H1 (cell line): ENCODE data around the gene CEP44. TPM values are rescaled to one million over a fixed set of nuclear protein-coding genes. Genes with fewer than 3 reads are reported as not detected.
"Not testable (repeated sequence)": the region's sequence is repeated elsewhere in the genome, so short reads cannot be mapped to it uniquely, and the experiment has no call there.

Experiments used
- CTCF ChIA-PET: fragments of 300-600 bp; sonication (Branson Sonifier 250); formaldehyde crosslinking; loops from one replicate; lab custom pipeline; 2021; ENCODE audit not compliant: partially characterized antibody; lab: Charles Lee
- POLR2A ChIA-PET: fragments of 300-600 bp; sonication (Branson Sonifier 250); formaldehyde crosslinking; loops from one replicate; lab custom pipeline; 2021; ENCODE audit warnings: inconsistent platforms; ENCODE audit not compliant: partially characterized antibody; lab: Charles Lee
- DNase-seq, 2 experiments: peaks; one replicate each; pipeline versions ENCODE4 v3.0.0 to v3.0.0-alpha.2; 2010 to 2022; ENCODE audit warnings: low spot score in 2 of 2, low read depth in 1 of 2, mixed read lengths in 1 of 2
- FAIRE-seq: peaks from 2 replicates; lab custom pipeline; 2011; peaks lifted over from hg19 to GRCh38; lab: Jason Lieb, UNC
- H2AFZ ChIP-seq: 2 replicates; pipeline ENCODE4 v1.8.1; 2012; ENCODE audit warnings: low read length, inconsistent platforms
- H2AK5ac ChIP-seq: 2 replicates; pipeline ENCODE4 v1.6.1; 2013; ENCODE audit warnings: low read depth, low read length
- H2BK120ac ChIP-seq: replicated peaks from 2 replicates; pipeline ENCODE3; 2013; ENCODE audit warnings: low read depth, low read length, inconsistent platforms
- H2BK12ac ChIP-seq: 2 replicates; pipeline ENCODE4 v1.6.1; 2013; ENCODE audit warnings: low read depth, low read length
- H2BK15ac ChIP-seq: 2 replicates; pipeline ENCODE4 v1.6.1; 2013; ENCODE audit warnings: low read length
- H2BK20ac ChIP-seq: 2 replicates; pipeline ENCODE4 v1.6.1; 2013; ENCODE audit warnings: low read length
- H2BK5ac ChIP-seq: 2 replicates; pipeline ENCODE4 v1.6.1; 2013; ENCODE audit warnings: low read depth, low read length
- H3K14ac ChIP-seq: 2 replicates; pipeline ENCODE4 v1.6.1; 2013; ENCODE audit warnings: inconsistent platforms; ENCODE audit not compliant: insufficient read length
- H3K18ac ChIP-seq: 2 replicates; pipeline ENCODE4 v1.6.1; 2013; ENCODE audit warnings: low read length; ENCODE audit errors: extremely low read depth
- H3K23ac ChIP-seq: 2 replicates; pipeline ENCODE4 v1.6.1; 2013; ENCODE audit warnings: inconsistent platforms; ENCODE audit not compliant: insufficient read length
- H3K23me2 ChIP-seq: 2 replicates; pipeline ENCODE4 v1.6.1; 2013; ENCODE audit warnings: low read depth, low read length
- H3K27ac ChIP-seq: 2 replicates; pipeline ENCODE4 v1.6.1; 2011; ENCODE audit warnings: low read depth, low read length, inconsistent platforms
- H3K27me3 ChIP-seq, 4 experiments: replicated peaks in 1 of 4; 1 replicate in 1 of 4; 2 replicates in 3 of 4; pipeline versions ENCODE4 v1.6.1 to v1.8.1; 2011 to 2013; ENCODE audit warnings: low read length in 3 of 4, mild to moderate bottlenecking in 3 of 4, inconsistent platforms in 2 of 4, mixed read lengths in 2 of 4, moderate library complexity in 1 of 4; ENCODE audit not compliant: control insufficient read depth in 3 of 4, insufficient read depth in 3 of 4; ENCODE audit errors: extremely low read depth in 1 of 4
- H3K36me3 ChIP-seq, 4 experiments: 2 replicates each; pipeline versions ENCODE4 v1.6.1 to v1.8.1; 2011 to 2013; ENCODE audit warnings: mild to moderate bottlenecking in 4 of 4, low read length in 3 of 4, moderate library complexity in 2 of 4, control low read depth in 1 of 4, inconsistent platforms in 1 of 4; ENCODE audit not compliant: insufficient read depth in 4 of 4, control insufficient read depth in 2 of 4
- H3K4ac ChIP-seq: replicated peaks from 2 replicates; pipeline ENCODE3; 2013; ENCODE audit warnings: low read length, low read depth, mixed read lengths, inconsistent platforms; ENCODE audit not compliant: insufficient read length
- H3K4me1 ChIP-seq, 4 experiments: replicated peaks in 1 of 4; 1 replicate in 1 of 4; 2 replicates in 3 of 4; pipeline versions ENCODE4 v1.6.1 to v1.8.1; 2011 to 2013; ENCODE audit warnings: low read length in 3 of 4, inconsistent platforms in 2 of 4, mixed read lengths in 1 of 4; ENCODE audit not compliant: insufficient read depth in 4 of 4, control insufficient read depth in 3 of 4
- H3K4me2 ChIP-seq, 2 experiments: 2 replicates each; pipeline versions ENCODE4 v1.6.1 to v1.8.1; 2011 to 2013; ENCODE audit warnings: low read depth in 2 of 2, low read length in 2 of 2, control low read depth in 1 of 2, inconsistent platforms in 1 of 2, mild to moderate bottlenecking in 1 of 2; ENCODE audit not compliant: insufficient read depth in 1 of 2
- H3K4me3 ChIP-seq, 4 experiments: fragments of 200-600, 300-600 bp in 1 of 4; sonication (generic), shearing (Covaris generic), sonication (Bioruptor Twin) in 1 of 4; 2 replicates each; pipeline versions ENCODE4 v1.5.1 to v1.8.1; 2011 to 2016; ENCODE audit warnings: low read length in 4 of 4, low read depth in 3 of 4, control low read depth in 2 of 4, inconsistent platforms in 2 of 4, mild to moderate bottlenecking in 2 of 4, mixed read lengths in 1 of 4, moderate library complexity in 1 of 4; ENCODE audit not compliant: insufficient read depth in 2 of 4; ENCODE audit errors: extremely low read depth in 1 of 4
- H3K56ac ChIP-seq: replicated peaks from 2 replicates; pipeline ENCODE3; 2013; ENCODE audit warnings: low read depth, mild to moderate bottlenecking, mixed read lengths, low read length, inconsistent platforms; ENCODE audit not compliant: insufficient read length
- H3K79me1 ChIP-seq: 2 replicates; pipeline ENCODE4 v1.6.1; 2013; ENCODE audit warnings: low read depth, low read length, control low read depth
- H3K79me2 ChIP-seq, 2 experiments: 2 replicates each; pipeline versions ENCODE4 v1.6.1 to v1.8.1; 2012 to 2013; ENCODE audit warnings: low read length in 2 of 2, mild to moderate bottlenecking in 2 of 2, inconsistent platforms in 1 of 2; ENCODE audit not compliant: insufficient read depth in 2 of 2, control insufficient read depth in 1 of 2
- H3K9ac ChIP-seq, 4 experiments: replicated peaks in 1 of 4; 1 replicate in 1 of 4; 2 replicates in 3 of 4; pipeline versions ENCODE4 v1.6.1 to v1.8.1; 2011 to 2013; ENCODE audit warnings: low read depth in 3 of 4, low read length in 3 of 4, control low read depth in 2 of 4, mild to moderate bottlenecking in 2 of 4, moderate library complexity in 2 of 4, inconsistent platforms in 1 of 4; ENCODE audit errors: extremely low read depth in 1 of 4
- H3K9me3 ChIP-seq, 2 experiments: 2 replicates each; pipeline versions ENCODE4 v1.6.1 to v1.8.1; 2012 to 2013; ENCODE audit warnings: mild to moderate bottlenecking in 2 of 2, moderate library complexity in 2 of 2, control low read depth in 1 of 2, inconsistent platforms in 1 of 2, low read depth in 1 of 2, low read length in 1 of 2, mixed read lengths in 1 of 2; ENCODE audit not compliant: insufficient read depth in 2 of 2
- H4K20me1 ChIP-seq, 2 experiments: replicated peaks in 1 of 2; 2 replicates each; pipeline versions ENCODE3 to v1.8.1; 2011 to 2013; ENCODE audit warnings: inconsistent platforms in 2 of 2, low read length in 2 of 2, mild to moderate bottlenecking in 1 of 2; ENCODE audit not compliant: insufficient read depth in 2 of 2, control insufficient read depth in 1 of 2
- H4K5ac ChIP-seq: 2 replicates; pipeline ENCODE4 v1.6.1; 2013; ENCODE audit warnings: low read length, low read depth, mixed read lengths, inconsistent platforms; ENCODE audit not compliant: insufficient read length
- H4K8ac ChIP-seq: 2 replicates; pipeline ENCODE4 v1.8.0; 2013; ENCODE audit warnings: mild to moderate bottlenecking, moderate library complexity, low read length, inconsistent platforms; ENCODE audit not compliant: insufficient read depth; ENCODE audit errors: extremely low read depth
- H4K91ac ChIP-seq: replicated peaks from 2 replicates; pipeline ENCODE3; 2013; ENCODE audit warnings: low read length, mixed read lengths, inconsistent platforms; ENCODE audit not compliant: insufficient read length
- KDM1A ChIP-seq: fragments of 200-600, 300-600 bp; sonication (generic); IDR thresholded peaks from 2 replicates; pipeline ENCODE4 v1.7.1; 2016; ENCODE audit warnings: mild to moderate bottlenecking, low read length, borderline replicate concordance
- WGBS, 2 experiments: shearing (Covaris generic) in 1 of 2; methylation state at CpG; one replicate each; pipeline versions ENCODE4 v1.1.6 to v1.1.7; 2013 to 2015; ENCODE audit warnings: low lambda C conversion rate in 2 of 2, mixed read lengths in 2 of 2, inconsistent platforms in 1 of 2, low coverage in 1 of 2, missing lambda C conversion rate in 1 of 2; ENCODE audit not compliant: insufficient replicate concordance in 2 of 2, insufficient coverage in 1 of 2, insufficient read length in 1 of 2; ENCODE audit errors: extremely low coverage in 1 of 2, missing lambda C conversion rate in 1 of 2; 5-methylcytosine and 5-hydroxymethylcytosine counted together
- polyA plus RNA-seq, 7 experiments: library from polyadenylated mRNA; depleted of rRNA in 3 of 7; stranded (reverse) in 5 of 7; unstranded in 2 of 7; fragments of >200 nt in 5 of 7; fragments of 200-250 nt in 2 of 7; gene quantifications; 1 replicate in 5 of 7; 2 replicates in 1 of 7; 4 replicates in 1 of 7; pipeline versions ENCODE4 v1.2.1 to v1.2.3, GENCODE V29; 2011 to 2013; ENCODE audit warnings: missing spikeins in 2 of 7, mixed read lengths in 2 of 7
- total RNA-seq: library from RNA; stranded (reverse); fragmentation: NEBNext Ultra II Directional; extraction: Animal tissue kit (Norgen Biotek cat#: 25700); gene quantifications from 2 replicates; pipeline ENCODE4 v1.2.1, GENCODE V29; 2021

Gene CEP44
- total and polyA plus RNA-seq, 2 of the 8 experiments (the other 6 are each of a cell fraction or from before 2014, with no cell fraction given), result 3.4 to 17.1 TPM

DNA sequence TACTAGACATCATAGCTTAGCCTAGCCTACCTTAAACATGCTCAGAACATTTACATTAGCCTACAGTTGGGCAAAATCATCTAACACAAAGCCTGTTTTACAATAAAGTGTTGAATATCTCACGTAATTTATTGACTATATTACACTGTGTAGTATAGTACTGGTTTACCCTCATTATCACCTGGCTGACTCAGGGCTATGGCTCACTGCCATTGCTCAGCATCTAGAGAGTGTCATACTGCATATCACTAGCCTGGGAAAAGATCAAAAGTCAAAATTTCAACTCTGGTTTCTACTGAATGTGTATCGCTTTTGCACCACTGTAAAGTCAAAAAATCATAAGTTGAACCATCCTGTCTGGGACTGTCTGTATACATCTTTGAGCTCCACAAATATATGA lies 78.6 kb downstream of the CEP44 start:
- H2BK12ac ChIP-seq, result no peak overlapping the region
- H2AK5ac ChIP-seq, result no peak overlapping the region
- FAIRE-seq (no peak), DNase-seq (no peak)
- H2BK5ac ChIP-seq, result no peak overlapping the region
- no peaks in the 10 kb centered on the region for H3K79me2 ChIP-seq
- H4K91ac ChIP-seq, result no peak overlapping the region
- H2BK20ac ChIP-seq, result no peak overlapping the region
- H4K5ac ChIP-seq, result no peak overlapping the region
- no peaks in the 10 kb centered on the region for H3K4me1 ChIP-seq
- no peak overlapping the region for H3K56ac ChIP-seq
- no peak overlapping the region for H2BK15ac ChIP-seq
- no peak overlapping the region for H3K18ac ChIP-seq
- CTCF ChIA-PET, result interaction anchor here (1.0 to 4.8 kb wide), 5 partner anchors 9 to 352 kb away, joined by 3 to 20 read pairs (median 3); no protein-coding TSS in a partner anchor
- H2AFZ ChIP-seq, result no peak overlapping the region
- H3K79me1 ChIP-seq, result no peaks in the 10 kb centered on the region
- no peak overlapping the region for H3K4me2 ChIP-seq
- no peak for TF ChIP-seq KDM1A
- POLR2A ChIA-PET, result no interaction called here
- no peak overlapping the region for H3K27ac ChIP-seq
- no peaks in the 10 kb centered on the region for H3K23me2 ChIP-seq
- H4K8ac ChIP-seq, result no peak overlapping the region
- 88% methylated on average over 2 of the region's 2 CpGs; no CpG with 5 or more reads in 1 of the 2 experiments for WGBS, 2 experiments
- H3K4ac ChIP-seq, result no peak overlapping the region
- H3K36me3 ChIP-seq, result no peaks in the 10 kb centered on the region
- H3K23ac ChIP-seq, result no peak overlapping the region
- no peak overlapping the region for H3K9ac ChIP-seq
- H3K14ac ChIP-seq, result no peak overlapping the region
- no peaks in the 10 kb centered on the region for H3K27me3 ChIP-seq
- H2BK120ac ChIP-seq, result no peak overlapping the region
- no peak overlapping the region for H3K4me3 ChIP-seq
- H4K20me1 ChIP-seq, result no peaks in the 10 kb centered on the region
- peaks cover 0 to 13% of the 10 kb centered on the region in 2 experiments; a peak in 2 of 4 replicates for H3K9me3 ChIP-seq

DNA sequence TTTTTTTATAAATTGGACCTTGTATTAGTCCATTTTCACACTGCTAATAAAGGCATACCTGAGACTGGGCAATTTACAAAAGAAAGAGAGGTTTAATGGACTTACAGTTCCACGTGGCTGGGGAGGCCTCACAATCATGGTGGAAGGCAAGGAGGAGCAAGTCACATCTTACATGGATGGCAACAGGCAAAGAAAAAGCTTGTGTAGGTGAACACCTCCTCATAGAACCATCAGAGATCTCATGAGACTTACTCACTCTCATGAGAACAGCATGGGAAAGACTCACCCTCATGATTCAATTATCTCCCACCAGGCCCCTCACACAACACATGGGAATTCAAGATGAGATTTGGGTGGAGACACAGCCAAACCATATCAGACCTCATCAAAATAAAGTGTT lies 80.1 kb downstream of the CEP44 start:
- H2BK5ac ChIP-seq, H2BK12ac ChIP-seq, H2BK120ac ChIP-seq, H3K4me2 ChIP-seq, H4K91ac ChIP-seq, H3K23ac ChIP-seq, H3K27ac ChIP-seq, H3K4ac ChIP-seq, H3K79me1 ChIP-seq, H4K20me1 ChIP-seq, H3K79me2 ChIP-seq, H3K36me3 ChIP-seq, H4K8ac ChIP-seq, H2BK15ac ChIP-seq, FAIRE-seq, H4K5ac ChIP-seq, DNase-seq, H3K27me3 ChIP-seq, H3K9ac ChIP-seq, H3K4me3 ChIP-seq, H2AFZ ChIP-seq, H3K23me2 ChIP-seq, H3K4me1 ChIP-seq, H2AK5ac ChIP-seq, H3K14ac ChIP-seq, H3K18ac ChIP-seq, H2BK20ac ChIP-seq, H3K56ac ChIP-seq: not testable (repeated sequence)
- CTCF ChIA-PET, result interaction anchor here (0.9 to 2.5 kb wide), 6 partner anchors 11 to 349 kb away, joined by 3 to 10 read pairs (median 4); no protein-coding TSS in a partner anchor
- POLR2A ChIA-PET, result interaction anchor here (0.7 kb wide), 1 partner anchor 354 kb away, joined by 5 read pairs; no protein-coding TSS in a partner anchor
- H3K9me3 ChIP-seq, result peaks cover 0 to 16% of the 10 kb centered on the region in 2 experiments; a peak in 2 of 4 replicates
- 74% methylated on average over 1 of the region's 1 CpG; no CpG with 5 or more reads in 1 of the 2 experiments for WGBS, 2 experiments
